Measurements from ENCODE around the gene CPB2. TPM values are rescaled to one million over a fixed set of nuclear protein-coding genes. Genes with fewer than 3 reads are reported as not detected.

CPB2 gene
- polyA plus RNA-seq, 1 donor (not counting 4 experiments of a cell fraction or from before 2014, with no cell fraction given): 0.26 TPM

GRCh38 chr13:46045424-46045823, 59.4 kb downstream of the CPB2 start:
- H3K27me3 ChIP-seq (ENCODE audit: control insufficient read depth, extremely low read depth, insufficient read depth, low read length): no peaks in the 10 kb centered on the region
- H3K9ac ChIP-seq (ENCODE audit: control insufficient read depth, extremely low read depth, insufficient read depth, low read length): no peak overlapping the region
- H3K9me3 ChIP-seq (ENCODE audit: control insufficient read depth, low read depth, low read length): no peaks in the 10 kb centered on the region
- H3K4me2 ChIP-seq (ENCODE audit: control insufficient read depth, extremely low read depth, insufficient read depth, low read depth, low read length): no peak overlapping the region
- no peak overlapping the region for H3K27ac ChIP-seq (ENCODE audit: control insufficient read depth, insufficient read depth, low read length)
- TF ChIP-seq, protein P1, sequence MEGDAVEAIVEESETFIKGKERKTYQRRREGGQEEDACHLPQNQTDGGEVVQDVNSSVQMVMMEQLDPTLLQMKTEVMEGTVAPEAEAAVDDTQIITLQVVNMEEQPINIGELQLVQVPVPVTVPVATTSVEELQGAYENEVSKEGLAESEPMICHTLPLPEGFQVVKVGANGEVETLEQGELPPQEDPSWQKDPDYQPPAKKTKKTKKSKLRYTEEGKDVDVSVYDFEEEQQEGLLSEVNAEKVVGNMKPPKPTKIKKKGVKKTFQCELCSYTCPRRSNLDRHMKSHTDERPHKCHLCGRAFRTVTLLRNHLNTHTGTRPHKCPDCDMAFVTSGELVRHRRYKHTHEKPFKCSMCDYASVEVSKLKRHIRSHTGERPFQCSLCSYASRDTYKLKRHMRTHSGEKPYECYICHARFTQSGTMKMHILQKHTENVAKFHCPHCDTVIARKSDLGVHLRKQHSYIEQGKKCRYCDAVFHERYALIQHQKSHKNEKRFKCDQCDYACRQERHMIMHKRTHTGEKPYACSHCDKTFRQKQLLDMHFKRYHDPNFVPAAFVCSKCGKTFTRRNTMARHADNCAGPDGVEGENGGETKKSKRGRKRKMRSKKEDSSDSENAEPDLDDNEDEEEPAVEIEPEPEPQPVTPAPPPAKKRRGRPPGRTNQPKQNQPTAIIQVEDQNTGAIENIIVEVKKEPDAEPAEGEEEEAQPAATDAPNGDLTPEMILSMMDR (optimal IDR thresholded peaks at IDR 0.05 in 1 of 3, IDR thresholded peaks at IDR 0.05 in 1 of 3, conservative IDR thresholded peaks at IDR 0.05 in 1 of 3; ENCODE audit: extremely low read depth in 1 of 3, insufficient read depth in 2 of 3, low read length in 3 of 3): no peak
- TF ChIP-seq EZH2 (IDR thresholded peaks at IDR 0.05; ENCODE audit: low read length): no peak
- peaks cover 3% of the 10 kb centered on the region for H3K4me1 ChIP-seq (ENCODE audit: control insufficient read depth, extremely low read depth, insufficient read depth, low read length)
- H3K4me3 ChIP-seq (ENCODE audit: control insufficient read depth in 2 of 3, extremely low read depth in 1 of 3, insufficient read depth in 2 of 3, low read depth in 1 of 3, low read length in 3 of 3): no peak overlapping the region
- peaks cover 58% of the 10 kb centered on the region for H3K79me2 ChIP-seq (ENCODE audit: control insufficient read depth, insufficient read depth, low read length)
- no peak overlapping the region for H2AFZ ChIP-seq (ENCODE audit: control insufficient read depth, low read length)
- no peaks in the 10 kb centered on the region for H4K20me1 ChIP-seq (ENCODE audit: control insufficient read depth, extremely low read depth, insufficient read depth, low read length)
- FAIRE-seq: no peak
- dilution Hi-C loops (cut with MboI; ENCODE audit: extremely low pct_ligation_motif_present, low sequenced_read_pairs): no loop called here
- H3K36me3 ChIP-seq (ENCODE audit: control insufficient read depth in 2 of 2, extremely low read depth in 1 of 2, insufficient read depth in 2 of 2, low read length in 2 of 2): peaks cover 0 to 3% of the 10 kb centered on the region in 2 experiments
- H3K9me1 ChIP-seq (ENCODE audit: control insufficient read depth, extremely low read depth, insufficient read depth, low read length): no peaks in the 10 kb centered on the region
- no peak for DNase-seq (ENCODE audit: low read depth, low spot score)

DNA sequence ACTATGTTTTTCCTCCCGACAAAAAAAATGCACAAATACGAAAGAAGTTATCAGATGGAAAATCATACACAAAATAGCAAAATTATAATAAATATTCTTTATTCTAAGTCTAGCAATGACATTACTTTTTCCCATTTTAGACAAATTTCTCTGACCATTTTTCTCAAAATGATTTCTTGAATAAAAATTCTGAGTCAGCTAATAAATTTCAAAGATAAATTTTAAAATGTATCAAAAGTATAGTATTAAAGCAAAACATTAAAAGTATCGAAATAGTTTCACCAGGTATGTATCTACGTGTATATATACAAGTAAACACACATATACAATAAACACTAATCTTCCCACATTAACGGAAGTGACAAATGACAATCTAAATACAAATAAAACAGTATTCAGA, 61.2 kb downstream of the CPB2 start:
- H3K4me2 ChIP-seq (ENCODE audit: control insufficient read depth, extremely low read depth, insufficient read depth, low read depth, low read length): no peak overlapping the region
- dilution Hi-C loops (cut with MboI; ENCODE audit: extremely low pct_ligation_motif_present, low sequenced_read_pairs): no loop called here
- peaks cover 0 to 3% of the 10 kb centered on the region in 2 experiments for H3K36me3 ChIP-seq (ENCODE audit: control insufficient read depth in 2 of 2, extremely low read depth in 1 of 2, insufficient read depth in 2 of 2, low read length in 2 of 2)
- no peaks in the 10 kb centered on the region for H4K20me1 ChIP-seq (ENCODE audit: control insufficient read depth, extremely low read depth, insufficient read depth, low read length)
- H3K4me3 ChIP-seq (ENCODE audit: control insufficient read depth in 2 of 3, extremely low read depth in 1 of 3, insufficient read depth in 2 of 3, low read depth in 1 of 3, low read length in 3 of 3): no peak overlapping the region
- no peaks in the 10 kb centered on the region for H3K9me1 ChIP-seq (ENCODE audit: control insufficient read depth, extremely low read depth, insufficient read depth, low read length)
- peaks cover 43% of the 10 kb centered on the region for H3K79me2 ChIP-seq (ENCODE audit: control insufficient read depth, insufficient read depth, low read length)
- H2AFZ ChIP-seq (ENCODE audit: control insufficient read depth, low read length): no peak overlapping the region
- DNase-seq (ENCODE audit: low read depth, low spot score) (no peak), FAIRE-seq (no peak)
- no peaks in the 10 kb centered on the region for H3K27me3 ChIP-seq (ENCODE audit: control insufficient read depth, extremely low read depth, insufficient read depth, low read length)
- no peak overlapping the region for H3K9ac ChIP-seq (ENCODE audit: control insufficient read depth, extremely low read depth, insufficient read depth, low read length)
- H3K27ac ChIP-seq (ENCODE audit: control insufficient read depth, insufficient read depth, low read length): no peak overlapping the region
- TF ChIP-seq, protein P1 (optimal IDR thresholded peaks at IDR 0.05 in 1 of 3, IDR thresholded peaks at IDR 0.05 in 1 of 3, conservative IDR thresholded peaks at IDR 0.05 in 1 of 3; ENCODE audit: extremely low read depth in 1 of 3, insufficient read depth in 2 of 3, low read length in 3 of 3): no peak
- TF ChIP-seq EZH2 (IDR thresholded peaks at IDR 0.05; ENCODE audit: low read length): no peak
- H3K9me3 ChIP-seq (ENCODE audit: control insufficient read depth, low read depth, low read length): no peaks in the 10 kb centered on the region
- H3K4me1 ChIP-seq (ENCODE audit: control insufficient read depth, extremely low read depth, insufficient read depth, low read length): no peaks in the 10 kb centered on the region
